Transverse colon (tissue), 4 donors: ENCODE measurements around the gene TRMT10B. TPM values are rescaled to one million over a fixed set of nuclear protein-coding genes. Genes with fewer than 3 reads are reported as not detected.

Source experiments
- DNase-seq: peaks from one replicate; pipeline ENCODE4 v3.0.0-alpha.2; 2019
- H3K27ac ChIP-seq, 4 donors: fragments of 200-600 bp; sonication (generic); 2 replicates each; pipeline ENCODE4 v1.5.1; 2016 to 2018; ENCODE audit warnings: inconsistent platforms in 4 of 4
- H3K27me3 ChIP-seq: fragments of 200-600 bp; sonication (generic); 2 replicates; pipeline ENCODE4 v1.5.1; 2017; ENCODE audit warnings: inconsistent platforms
- H3K36me3 ChIP-seq, 4 donors: fragments of 200-600 bp; sonication (generic); 2 replicates each; pipeline ENCODE4 v1.5.1; 2017 to 2019; ENCODE audit warnings: inconsistent platforms in 4 of 4
- H3K4me1 ChIP-seq, 4 donors: fragments of 200-600 bp; sonication (generic); 2 replicates each; pipeline ENCODE4 v1.5.1; 2017 to 2020; ENCODE audit warnings: inconsistent platforms in 4 of 4
- H3K4me3 ChIP-seq, 4 donors: fragments of 200-600 bp; sonication (generic); 1 replicate in 1 of 4; 2 replicates in 3 of 4; pipeline versions ENCODE4 v1.5.1 to v1.6.1; 2017 to 2019; ENCODE audit warnings: inconsistent platforms in 4 of 4
- H3K9me3 ChIP-seq, 2 donors: fragments of 200-600 bp; sonication (generic); 2 replicates each; pipeline ENCODE4 v1.5.1; 2017 to 2019; ENCODE audit warnings: inconsistent platforms in 2 of 2
- EP300 ChIP-seq: sonication (generic); formaldehyde crosslinking; IDR thresholded peaks from one replicate; pipeline ENCODE4 v1.6.1; 2017; ENCODE audit warnings: antibody characterized with exemption, low read depth
- POLR2A ChIP-seq: fragments of 450-650 bp; IDR thresholded peaks from one replicate; pipeline ENCODE4 v1.6.1; 2016; ENCODE audit warnings: antibody characterized with exemption, mild to moderate bottlenecking, moderate library complexity
- POLR2AphosphoS5 ChIP-seq, 3 donors: sonication (generic); formaldehyde crosslinking; IDR thresholded peaks; one replicate each; pipeline ENCODE4 v1.6.1; 2016; ENCODE audit warnings: antibody characterized with exemption in 3 of 3
- WGBS, 2 donors: methylation state at CpG; one replicate each; pipeline ENCODE4 v1.1.5; 2018; ENCODE audit warnings: low coverage in 1 of 2; 5-methylcytosine and 5-hydroxymethylcytosine counted together
- in situ Hi-C, 4 donors: fragments of 200-750 bp; cut with MboI; loops; one replicate each; pipeline versions ENCODE4 v1.15.0 to v1.15.1; 2017; ENCODE audit warnings: low sequenced_read_pairs in 3 of 4, low pct_ligation_motif_present in 1 of 4, low pct_unique_long_range_greater_than_20kb in 1 of 4
- intact Hi-C: fragments of 100-400 bp; cut with DNase I; formaldehyde crosslinking; loops from one replicate; pipeline ENCODE4 v1.15.1; 2023; ENCODE audit warnings: low total_unique reads
- total RNA-seq, 4 donors: library from RNA; depleted of rRNA; stranded (reverse); fragments of >200 nt; gene quantifications; one replicate each; pipeline ENCODE4 v1.1.0, GENCODE V29; 2016
- TF ChIP-seq, protein P1 (sequence below), 5 experiments: fragments of 200-600 bp in 3 of 5; fragments of 450-650 bp in 2 of 5; sonication (generic) in 3 of 5; IDR thresholded peaks; 1 replicate in 2 of 5; 2 replicates in 3 of 5; pipeline ENCODE4 v1.5.1; 2016 to 2017; ENCODE audit warnings: antibody characterized with exemption in 5 of 5, inconsistent platforms in 3 of 5, mild to moderate bottlenecking in 2 of 5, moderate library complexity in 1 of 5

TRMT10B gene
- total RNA-seq, 4 donors from 2014 or later: 1.4 to 7.5 (median 4.0) TPM

DNA sequence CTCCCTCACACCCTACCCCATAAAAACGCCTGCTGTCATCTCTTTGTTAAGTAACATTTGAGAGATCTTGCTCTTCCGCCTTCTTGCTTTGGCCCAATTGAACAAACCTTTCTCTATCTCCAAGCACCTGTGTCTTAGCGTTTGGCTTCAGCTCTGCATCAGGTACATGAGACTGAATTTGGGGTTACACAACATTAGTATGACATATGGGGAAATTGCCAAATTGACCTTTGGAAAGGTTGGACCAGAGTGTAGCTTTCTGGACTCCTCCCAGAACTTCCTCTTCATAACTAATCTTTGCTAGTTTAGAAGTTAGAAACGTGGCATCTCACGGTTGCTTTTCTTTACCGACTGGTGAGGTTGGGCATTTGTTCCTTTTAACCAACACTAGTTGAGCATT lies 34.7 kb downstream of the TRMT10B start:
- Histone ChIP-seq H3K4me1 (peaks cover 10 to 15% (median 14%) of the 10 kb centered on the region in 4 donors), H3K27ac (no peak overlapping the region), H3K36me3 (peaks cover 0 to under 1% (median 0%) of the 10 kb centered on the region in 4 donors), H3K4me3 (no peak overlapping the region), H3K27me3 (no peaks in the 10 kb centered on the region), H3K9me3 (no peaks in the 10 kb centered on the region)
- TF ChIP-seq POLR2A (no peak), POLR2AphosphoS5 (IDR thresholded peaks at IDR 0.05) (no peak), EP300 (no peak)
- TF ChIP-seq, protein P1, sequence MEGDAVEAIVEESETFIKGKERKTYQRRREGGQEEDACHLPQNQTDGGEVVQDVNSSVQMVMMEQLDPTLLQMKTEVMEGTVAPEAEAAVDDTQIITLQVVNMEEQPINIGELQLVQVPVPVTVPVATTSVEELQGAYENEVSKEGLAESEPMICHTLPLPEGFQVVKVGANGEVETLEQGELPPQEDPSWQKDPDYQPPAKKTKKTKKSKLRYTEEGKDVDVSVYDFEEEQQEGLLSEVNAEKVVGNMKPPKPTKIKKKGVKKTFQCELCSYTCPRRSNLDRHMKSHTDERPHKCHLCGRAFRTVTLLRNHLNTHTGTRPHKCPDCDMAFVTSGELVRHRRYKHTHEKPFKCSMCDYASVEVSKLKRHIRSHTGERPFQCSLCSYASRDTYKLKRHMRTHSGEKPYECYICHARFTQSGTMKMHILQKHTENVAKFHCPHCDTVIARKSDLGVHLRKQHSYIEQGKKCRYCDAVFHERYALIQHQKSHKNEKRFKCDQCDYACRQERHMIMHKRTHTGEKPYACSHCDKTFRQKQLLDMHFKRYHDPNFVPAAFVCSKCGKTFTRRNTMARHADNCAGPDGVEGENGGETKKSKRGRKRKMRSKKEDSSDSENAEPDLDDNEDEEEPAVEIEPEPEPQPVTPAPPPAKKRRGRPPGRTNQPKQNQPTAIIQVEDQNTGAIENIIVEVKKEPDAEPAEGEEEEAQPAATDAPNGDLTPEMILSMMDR (IDR thresholded peaks at IDR 0.05): no peak
- no peak for DNase-seq
- WGBS, 2 donors: 79 to 83% methylated on average over 6 of the region's 6 CpGs
- in situ Hi-C loops: loop anchor here in 2 of 4 donors (25.0 kb wide), 3 partner anchors 99 to 326 kb away; partner anchors contain the start of genes FBXO10 (in 1 of the 2), TOMM5 (in 1 of the 2) and ZBTB5 (in 1 of the 2)
- intact Hi-C loops: no loop called here

DNA sequence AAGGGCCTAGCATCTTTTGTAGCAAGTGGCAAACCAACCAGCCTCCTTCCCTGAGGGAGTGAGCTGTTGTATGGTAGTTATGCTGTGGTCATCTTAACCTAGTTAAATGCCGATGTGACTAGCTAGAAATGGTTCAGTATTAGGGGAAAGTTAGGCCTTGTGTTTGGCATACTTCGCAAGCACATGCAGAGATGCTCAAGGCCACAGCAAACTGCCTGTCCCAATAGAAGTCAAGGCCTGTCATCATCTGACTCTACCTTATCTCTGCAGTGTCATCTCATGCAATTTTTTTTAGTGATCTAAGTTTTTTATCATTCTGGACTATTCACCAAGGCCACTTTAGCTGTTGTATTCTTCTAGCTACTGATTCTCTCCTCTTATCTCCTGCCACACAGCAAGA lies 36.5 kb downstream of the TRMT10B start:
- in situ Hi-C loops (loop anchor here in 2 of 4 donors (25.0 kb wide), 3 partner anchors 97 to 328 kb away; partner anchors contain the start of genes FBXO10 (in 1 of the 2), TOMM5 (in 1 of the 2) and ZBTB5 (in 1 of the 2)), intact Hi-C loops (no loop called here)
- no peaks in the 10 kb centered on the region for H3K27me3 ChIP-seq
- WGBS, 2 donors: 97 to 100% methylated on average over 1 to 2 of the region's 2 CpGs
- DNase-seq: no peak
- no peak overlapping the region for H3K4me3 ChIP-seq
- H3K4me1 ChIP-seq: peaks cover 0 to 6% (median 4%) of the 10 kb centered on the region in 4 donors
- no peak for TF ChIP-seq EP300
- no peak for TF ChIP-seq POLR2A
- no peak for TF ChIP-seq POLR2AphosphoS5 (IDR thresholded peaks at IDR 0.05)
- TF ChIP-seq, protein P1 (IDR thresholded peaks at IDR 0.05): no peak
- H3K9me3 ChIP-seq: no peaks in the 10 kb centered on the region
- no peaks in the 10 kb centered on the region for H3K36me3 ChIP-seq
- no peak overlapping the region for H3K27ac ChIP-seq

DNA sequence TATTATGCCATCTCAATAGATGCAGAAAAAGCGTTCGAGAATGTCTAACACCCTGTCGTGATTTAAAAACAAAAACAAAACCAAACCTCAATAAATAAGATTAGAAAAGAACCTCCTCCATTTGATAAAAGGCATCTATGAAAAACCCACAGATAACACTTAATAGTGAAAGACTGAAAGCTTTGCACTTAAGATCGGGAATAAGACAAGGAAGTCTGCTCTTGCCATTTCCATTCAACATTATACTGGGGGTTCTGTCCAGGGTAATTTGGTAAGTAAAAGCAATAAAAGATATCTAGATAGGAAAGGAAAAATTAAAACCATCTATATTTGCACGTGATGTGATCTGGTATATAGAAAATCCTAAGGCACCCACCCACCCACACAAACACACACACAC lies 38.5 kb downstream of the TRMT10B start:
- Histone ChIP-seq H3K9me3 (no peaks in the 10 kb centered on the region), H3K4me3 (no peak overlapping the region), H3K27ac (no peak overlapping the region), H3K36me3 (no peaks in the 10 kb centered on the region), H3K4me1 (no peaks in the 10 kb centered on the region), H3K27me3 (no peaks in the 10 kb centered on the region)
- 85 to 92% methylated on average over 5 of the region's 5 CpGs for WGBS, 2 donors
- TF ChIP-seq EP300 (no peak), POLR2A (no peak), POLR2AphosphoS5 (IDR thresholded peaks at IDR 0.05) (no peak)
- TF ChIP-seq, protein P1 (IDR thresholded peaks at IDR 0.05): no peak
- intact Hi-C loops: no loop called here
- in situ Hi-C loops: loop anchor here in 2 of 4 donors (25.0 kb wide), 3 partner anchors 95 to 330 kb away; partner anchors contain the start of genes FBXO10 (in 1 of the 2), TOMM5 (in 1 of the 2) and ZBTB5 (in 1 of the 2)
- DNase-seq: no peak

DNA sequence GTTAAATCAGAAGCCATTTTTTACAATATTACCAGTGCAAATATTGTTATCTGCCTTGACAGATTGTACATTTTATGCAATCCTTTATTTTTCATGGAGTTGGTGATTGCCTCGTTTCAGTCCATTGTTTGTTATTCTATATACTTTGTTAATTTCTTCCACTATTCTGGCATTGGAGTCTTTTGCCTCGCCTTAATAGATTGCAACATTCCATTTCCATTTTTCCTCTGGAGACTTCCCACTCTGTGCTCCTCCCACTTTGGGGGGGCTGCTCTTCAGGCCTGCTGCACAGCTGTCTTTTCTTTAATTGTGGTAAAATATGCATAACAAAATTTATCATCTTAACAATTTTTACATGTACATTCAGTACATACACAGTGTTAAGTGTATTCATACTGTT lies 42.6 kb downstream of the TRMT10B start:
- intact Hi-C loops: no loop called here
- no peak overlapping the region for H3K4me3 ChIP-seq
- H3K36me3 ChIP-seq: no peaks in the 10 kb centered on the region
- H3K9me3 ChIP-seq: no peaks in the 10 kb centered on the region
- no peak for DNase-seq
- H3K27ac ChIP-seq: no peak overlapping the region
- peaks cover 0 to 7% (median under 1%) of the 10 kb centered on the region in 4 donors for H3K4me1 ChIP-seq
- H3K27me3 ChIP-seq: no peaks in the 10 kb centered on the region
- TF ChIP-seq POLR2A: no peak
- no peak for TF ChIP-seq POLR2AphosphoS5 (IDR thresholded peaks at IDR 0.05)
- TF ChIP-seq EP300: no peak
- TF ChIP-seq, protein P1 (IDR thresholded peaks at IDR 0.05): no peak
- in situ Hi-C loops: loop anchor here in 2 of 4 donors (25.0 kb wide), 3 partner anchors 91 to 334 kb away; partner anchors contain the start of genes FBXO10 (in 1 of the 2), TOMM5 (in 1 of the 2) and ZBTB5 (in 1 of the 2)
- 39 to 70% methylated on average over 2 of the region's 2 CpGs for WGBS, 2 donors
